Nephron progenitor cell (in vitro differentiated cells): ENCODE measurements around the gene LIPG.

Source experiments
- DNase-seq: peaks from one replicate; pipeline ENCODE4 v3.0.0; 2021
- H3K27ac Mint-ChIP-seq: 2 replicates; pipeline ENCODE4 v1.8.0; 2021; ENCODE audit warnings: mild to moderate bottlenecking, moderate library complexity, mixed read lengths
- H3K27me3 Mint-ChIP-seq: 2 replicates; pipeline ENCODE4 v1.8.0; 2021; ENCODE audit warnings: mild to moderate bottlenecking, low read depth, mixed read lengths; ENCODE audit not compliant: poor library complexity
- H3K36me3 Mint-ChIP-seq: 2 replicates; pipeline ENCODE4 v1.8.0; 2021; ENCODE audit warnings: low read depth, mixed read lengths
- H3K4me1 Mint-ChIP-seq: 2 replicates; pipeline ENCODE4 v1.8.0; 2021; ENCODE audit warnings: mixed read lengths
- H3K4me3 Mint-ChIP-seq: 2 replicates; pipeline ENCODE4 v1.8.0; 2021; ENCODE audit warnings: mild to moderate bottlenecking, moderate library complexity, mixed read lengths
- H3K9me3 Mint-ChIP-seq: 2 replicates; pipeline ENCODE4 v1.8.0; 2021; ENCODE audit warnings: mild to moderate bottlenecking, moderate library complexity, mixed read lengths
- CTCF ChIP-seq: fragments of 200-600 bp; sonication (generic); IDR thresholded peaks from 2 replicates; pipeline ENCODE4 v1.5.0; 2021; ENCODE audit warnings: antibody characterized with exemption

Gene LIPG

GRCh38 chr18:49525981-49526380 is 35.9 kb upstream of the LIPG start:
- H3K4me1 Mint-ChIP-seq = peaks cover 29% of the 10 kb centered on the region
- H3K9me3 Mint-ChIP-seq = peaks cover 12% of the 10 kb centered on the region
- peaks cover 5% of the 10 kb centered on the region for H3K27me3 Mint-ChIP-seq
- H3K27ac Mint-ChIP-seq = no peak overlapping the region
- no peak overlapping the region for H3K4me3 Mint-ChIP-seq
- no peak for TF ChIP-seq CTCF
- no peak for DNase-seq
- H3K36me3 Mint-ChIP-seq = no peaks in the 10 kb centered on the region

GRCh38 chr18:49527631-49528327 is 34.1 kb upstream of the LIPG start:
- no peak for DNase-seq
- Mint-ChIP-seq H3K27me3 (peaks cover 5% of the 10 kb centered on the region), H3K4me3 (no peak overlapping the region), H3K9me3 (peaks cover 21% of the 10 kb centered on the region), H3K4me1 (peaks cover 21% of the 10 kb centered on the region), H3K36me3 (no peaks in the 10 kb centered on the region), H3K27ac (no peak overlapping the region)
- no peak for TF ChIP-seq CTCF

GRCh38 chr18:49529596-49529995 is 32.3 kb upstream of the LIPG start:
- no peak overlapping the region for H3K4me3 Mint-ChIP-seq
- H3K36me3 Mint-ChIP-seq = no peaks in the 10 kb centered on the region
- H3K4me1 Mint-ChIP-seq = peaks cover 15% of the 10 kb centered on the region
- H3K27me3 Mint-ChIP-seq = no peaks in the 10 kb centered on the region
- no peak overlapping the region for H3K27ac Mint-ChIP-seq
- peaks cover 26% of the 10 kb centered on the region for H3K9me3 Mint-ChIP-seq
- no peak for TF ChIP-seq CTCF
- no peak for DNase-seq

- TF ChIP-seq CTCF = no peak
- no peak for DNase-seq
- H3K4me3 Mint-ChIP-seq = no peak overlapping the region
- H3K9me3 Mint-ChIP-seq = peaks cover 40% of the 10 kb centered on the region
- H3K36me3 Mint-ChIP-seq = no peaks in the 10 kb centered on the region
- H3K27ac Mint-ChIP-seq = no peak overlapping the region
- peaks cover 15% of the 10 kb centered on the region for H3K4me1 Mint-ChIP-seq
- H3K27me3 Mint-ChIP-seq = no peaks in the 10 kb centered on the region
Observed at GRCh38 chr18:49531678-49532153, 30.1 kb upstream of the LIPG start.

GRCh38 chr18:49534846-49535601 is 26.8 kb upstream of the LIPG start:
- no peak overlapping the region for H3K27ac Mint-ChIP-seq
- no peak overlapping the region for H3K4me3 Mint-ChIP-seq
- no peak for DNase-seq
- no peaks in the 10 kb centered on the region for H3K36me3 Mint-ChIP-seq
- no peaks in the 10 kb centered on the region for H3K27me3 Mint-ChIP-seq
- peaks cover 3% of the 10 kb centered on the region for H3K4me1 Mint-ChIP-seq
- no peak for TF ChIP-seq CTCF
- peaks cover 37% of the 10 kb centered on the region for H3K9me3 Mint-ChIP-seq
